Heart right ventricle (tissue), 16 donors: Measurements from ENCODE around the gene PET117. TPM values are rescaled to one million over a fixed set of nuclear protein-coding genes. Genes with fewer than 3 reads are reported as not detected.
"Not testable (repeated sequence)": the region's sequence is repeated elsewhere in the genome, so short reads cannot be mapped to it uniquely, and the experiment has no call there.

Source experiments
- ATAC-seq, 8 donors: fragments of 200-7000 bp; cut with Tn5 transposase; one replicate each; pipeline ENCODE4 v1.9.1; 2020; ENCODE audit warnings: mild to moderate bottlenecking in 8 of 8, moderate library complexity in 8 of 8, moderate number of reproducible peaks in 1 of 8
- DNase-seq, 2 donors: peaks; one replicate each; pipeline ENCODE4 v3.0.0-alpha.2; 2020
- H3K27ac ChIP-seq, 10 donors: fragments of 200-600 bp; sonication (generic) in 2 of 10; one replicate each; pipeline versions ENCODE4 v1.5.0 to v1.8.0; 2020 to 2022; ENCODE audit warnings: mild to moderate bottlenecking in 3 of 10
- H3K27me3 ChIP-seq, 7 donors: fragments of 200-600 bp; one replicate each; pipeline ENCODE4 v1.8.0; 2021 to 2022; ENCODE audit warnings: mild to moderate bottlenecking in 2 of 7
- H3K36me3 ChIP-seq, 9 donors: fragments of 200-600 bp; sonication (generic) in 1 of 9; one replicate each; pipeline versions ENCODE4 v1.5.0 to v1.8.0; 2020 to 2022; ENCODE audit warnings: mild to moderate bottlenecking in 2 of 9
- H3K4me1 ChIP-seq, 9 donors: fragments of 200-600 bp; sonication (generic) in 1 of 9; one replicate each; pipeline versions ENCODE4 v1.5.0 to v1.8.0; 2020 to 2022; ENCODE audit warnings: mild to moderate bottlenecking in 4 of 9
- H3K4me3 ChIP-seq, 10 donors: fragments of 200-600 bp; sonication (generic) in 2 of 10; one replicate each; pipeline versions ENCODE4 v1.5.0 to v1.8.0; 2020 to 2022; ENCODE audit warnings: mild to moderate bottlenecking in 7 of 10, moderate library complexity in 2 of 10
- H3K9me3 ChIP-seq, 11 donors: fragments of 200-600 bp in 10 of 11; sonication (generic) in 2 of 11; one replicate each; pipeline versions ENCODE4 v1.5.0 to v1.8.0; 2013 to 2022; ENCODE audit warnings: mild to moderate bottlenecking in 2 of 11, control low read depth in 1 of 11, moderate library complexity in 1 of 11
- CTCF ChIP-seq, 9 donors: fragments of 200-600 bp; sonication (generic) in 2 of 9; IDR thresholded peaks; one replicate each; pipeline versions ENCODE4 v1.5.0 to v1.8.0; 2021 to 2022; ENCODE audit warnings: antibody characterized with exemption in 9 of 9, mild to moderate bottlenecking in 5 of 9, moderate library complexity in 1 of 9
- WGBS, 2 donors: extraction: QIAGEN DNeasy Blood & Tissue Kit; methylation state at CpG; one replicate each; pipeline ENCODE4 v1.1.7; 2013; ENCODE audit warnings: inconsistent platforms in 1 of 2; 5-methylcytosine and 5-hydroxymethylcytosine counted together
- intact Hi-C, 10 donors: fragments of 100-400 bp; cut with DNase I; formaldehyde crosslinking; loops; one replicate each; pipeline versions ENCODE4 v1.11.1 to v1.14.2; 2022
- polyA plus RNA-seq, 2 donors: library from polyadenylated mRNA; stranded (reverse); fragments of 200-250 nt; gene quantifications; one replicate each; pipeline ENCODE4 v1.2.3, GENCODE V29; 2013
- total RNA-seq, 10 donors: library from RNA; stranded (reverse); fragmentation: NEBNext Ultra II Directional in 3 of 10; extraction: Animal tissue kit (Norgen Biotek cat#: 25700) in 3 of 10; gene quantifications; one replicate each; pipeline versions ENCODE4 v1.2.1 to v1.2.4, GENCODE V29; 2021 to 2023
- donor health status: Arrhythmogenic right ventricular cardiomyopathy.
- donor health status: ischemic (EF 13 %, LVEDD 7.1; RV severe dilation, severe dysfunction).
- donor health status: healthy with polysubstance abuse.
- donor health status: DM: no; HTN: yes; CAD: no.
- donor health status: DM: no; HTN: no; CAD: no.
- donor health status: ischemic (EF 25% LVEDD 6.9; RV normal size, moderate dysfunction).
- donor health status: ischemic (EF 25% LVEDD 5.7; RV mildly dilated, moderate dysfunction).
- donor health status: healthy.
- donor health status: DM: yes; HTN: yes; CAD: no.
- donor health status: Ischemic cardiomyopathy.
- donor health status: ischemic (EF 35%, LVEDD 5.7; RV mildly dilated, moderate dysfunction).
- donor health status: nonischemic (EF 11% LVEDD 7.7; RV severe dilation, severe dysfunction).
- donor health status: DM: yes; HTN: yes; CAD: no.
- donor health status: PGD.
- donor health status: ischemic (EF 29% LVEDD 5.4; RV normal size, mild dysfunction).
- donor health status: nonischemic (EF 23%, LVEDD 6.1; RV moderate dilation, normal function).

Gene PET117
- total and polyA plus RNA-seq, 12 donors: 8.9 to 15.8 (median 12.0) TPM

DNA sequence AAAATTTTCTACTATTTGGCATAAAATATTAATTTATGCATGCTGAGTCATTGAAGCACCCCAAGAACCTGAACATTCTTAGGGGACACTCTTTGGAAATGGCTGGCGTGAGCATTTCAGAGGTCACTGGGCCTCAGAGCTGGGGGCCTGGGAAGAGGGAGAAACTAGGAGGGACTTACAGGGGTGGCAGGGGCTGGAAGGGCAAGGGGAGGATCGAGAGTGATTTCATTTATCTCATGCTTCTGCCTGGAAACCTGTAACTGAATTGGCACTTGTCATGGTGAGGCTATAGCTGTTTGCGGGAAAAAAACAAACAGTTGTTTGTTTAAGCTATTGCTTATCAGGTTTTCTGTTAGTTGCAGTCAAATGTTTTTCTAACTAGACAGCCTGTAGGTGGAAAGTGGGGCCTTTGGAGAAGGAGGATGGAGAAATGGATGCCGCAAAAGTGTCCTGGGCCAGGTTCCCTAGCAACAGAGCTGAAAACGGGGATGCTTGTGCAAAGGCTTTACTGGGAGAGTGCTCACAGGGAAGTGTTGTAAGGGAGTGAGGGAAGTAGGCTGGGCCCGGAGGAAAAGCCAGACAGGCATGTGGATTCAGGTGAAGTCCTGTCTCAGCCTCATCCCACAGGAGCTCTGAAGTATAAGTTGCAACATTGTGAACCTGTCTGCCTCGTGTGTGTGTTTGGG lies 36.4 kb upstream of the PET117 start:
- ATAC-seq (no peak), DNase-seq (no peak)
- H3K27me3 ChIP-seq: peaks cover 0 to 37% (median 19%) of the 10 kb centered on the region in 7 donors
- 23 to 30% methylated on average over 7 of the region's 7 CpGs for WGBS, 2 donors
- no peaks in the 10 kb centered on the region for H3K36me3 ChIP-seq
- no peaks in the 10 kb centered on the region for H3K9me3 ChIP-seq
- intact Hi-C loops: no loop called here
- no peak overlapping the region for H3K4me3 ChIP-seq
- no peak for TF ChIP-seq CTCF (IDR thresholded peaks at IDR 0.05)
- no peak overlapping the region for H3K27ac ChIP-seq
- no peaks in the 10 kb centered on the region for H3K4me1 ChIP-seq

DNA sequence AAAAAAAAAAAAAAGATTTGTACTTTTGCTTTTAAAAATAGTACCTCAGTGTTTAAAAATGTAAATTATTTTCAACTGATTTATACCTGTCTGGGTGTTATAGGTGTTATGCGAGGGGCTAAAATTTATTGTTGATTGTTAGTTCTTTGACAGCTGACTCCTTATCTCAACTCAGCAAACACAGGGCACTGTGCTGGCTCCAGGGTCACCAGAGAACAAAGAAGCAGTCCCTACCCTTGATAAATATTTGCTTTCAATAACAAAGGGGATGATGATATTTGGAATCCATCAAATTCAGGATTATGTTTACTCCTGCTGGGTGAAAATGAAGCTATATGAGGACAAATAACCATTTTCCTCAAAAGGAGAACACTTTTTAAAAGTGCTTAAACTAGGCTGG lies 34.2 kb upstream of the PET117 start:
- intact Hi-C loops: no loop called here

GRCh38 chr20:18108326-18108725 lies 29.3 kb upstream of the PET117 start:
- TF ChIP-seq CTCF (IDR thresholded peaks at IDR 0.05): no peak

More for the DNA sequence above, 34.2 kb upstream of the PET117 start:
- no peak overlapping the region for H3K27ac ChIP-seq
- peaks cover 0 to 9% (median 0%) of the 10 kb centered on the region in 11 donors for H3K9me3 ChIP-seq
- H3K4me3 ChIP-seq: no peak overlapping the region
- no peaks in the 10 kb centered on the region for H3K4me1 ChIP-seq
- TF ChIP-seq CTCF (IDR thresholded peaks at IDR 0.05): no peak
- WGBS, 2 donors: 59 to 65% methylated on average over 1 of the region's 1 CpG
- DNase-seq (no peak), ATAC-seq (no peak)
- H3K27me3 ChIP-seq: peaks cover 0 to 37% (median 19%) of the 10 kb centered on the region in 7 donors
- H3K36me3 ChIP-seq: no peaks in the 10 kb centered on the region

DNA sequence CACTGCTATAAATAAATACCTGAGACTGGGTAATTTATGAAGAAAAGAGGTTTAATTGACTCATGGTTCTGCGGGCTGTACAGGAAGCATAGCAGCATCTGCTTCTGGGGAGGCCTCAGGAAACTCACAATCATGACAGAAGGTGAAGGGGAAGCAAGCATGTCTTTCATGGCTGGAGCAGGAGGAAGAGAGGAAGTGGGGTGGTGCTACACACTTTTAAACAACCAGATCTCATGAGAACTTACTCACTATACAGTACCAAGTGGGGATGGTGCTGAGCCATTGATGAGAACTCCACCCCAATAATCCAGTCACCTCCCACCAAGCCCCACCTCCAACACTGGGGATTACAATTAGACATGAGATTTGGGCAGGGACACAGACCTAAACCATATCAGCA lies 9.1 kb upstream of the PET117 start:
- WGBS, 2 donors: 52 to 56% methylated on average over 1 of the region's 1 CpG
- H3K9me3 ChIP-seq, H3K4me3 ChIP-seq, H3K4me1 ChIP-seq, H3K27me3 ChIP-seq, ATAC-seq, intact Hi-C loops, H3K36me3 ChIP-seq, H3K27ac ChIP-seq, DNase-seq: not testable (repeated sequence)

More at GRCh38 chr20:18108326-18108725, 29.3 kb upstream of the PET117 start:
- Histone ChIP-seq H3K4me1 (no peaks in the 10 kb centered on the region), H3K9me3 (peaks cover 0 to 11% (median 0%) of the 10 kb centered on the region in 11 donors), H3K4me3 (no peak overlapping the region), H3K27ac (no peak overlapping the region), H3K27me3 (peaks cover 0 to 18% (median 0%) of the 10 kb centered on the region in 7 donors), H3K36me3 (no peaks in the 10 kb centered on the region)
- no peak for ATAC-seq
- DNase-seq: no peak
- 82 to 85% methylated on average over 2 of the region's 2 CpGs for WGBS, 2 donors
- intact Hi-C loops: no loop called here

GRCh38 chr20:18132663-18133062 lies 5.0 kb upstream of the PET117 start:
- ATAC-seq (no peak), DNase-seq (no peak)
- intact Hi-C loops: loop anchor here in 5 of 10 donors (10.0 kb wide), 1 partner anchor 152 kb away; the partner anchor contains the start of gene ZNF133 (in 5 of the 5)
- Histone ChIP-seq H3K4me1 (peaks cover 0 to 8% (median 4%) of the 10 kb centered on the region in 9 donors), H3K27ac (no peak overlapping the region), H3K36me3 (no peaks in the 10 kb centered on the region), H3K27me3 (peaks cover 0 to 3% (median 0%) of the 10 kb centered on the region in 7 donors), H3K4me3 (no peak overlapping the region), H3K9me3 (no peaks in the 10 kb centered on the region)
- 92 to 94% methylated on average over 1 of the region's 1 CpG for WGBS, 2 donors
- no peak for TF ChIP-seq CTCF (IDR thresholded peaks at IDR 0.05)
